Loucy (cell line): ENCODE measurements around the gene KLKB1.

Source experiments
- H2AFZ ChIP-seq: fragments of 200-600 bp; sonication (generic); 2 replicates; pipeline ENCODE4 v1.6.0; 2016; ENCODE audit warnings: antibody characterized with exemption, mild to moderate bottlenecking, low read length, moderate library complexity
- H3F3A ChIP-seq: fragments of 200-600 bp; 2 replicates; pipeline ENCODE4 v1.6.0; 2016; ENCODE audit warnings: antibody characterized with exemption, low read depth, mild to moderate bottlenecking
- H3K27me3 ChIP-seq: fragments of 200-600 bp; sonication (generic); 2 replicates; pipeline ENCODE4 v1.6.1; 2014; ENCODE audit warnings: low read length, mild to moderate bottlenecking; ENCODE audit not compliant: insufficient read depth, poor library complexity, severe bottlenecking
- H3K36me3 ChIP-seq: fragments of 200-600 bp; sonication (generic); 2 replicates; pipeline ENCODE4 v1.6.1; 2016; ENCODE audit warnings: low read length; ENCODE audit not compliant: insufficient read depth
- H3K4me1 ChIP-seq: fragments of 200-600 bp; sonication (generic); 2 replicates; pipeline ENCODE4 v1.5.1; 2014; ENCODE audit warnings: low read length, mild to moderate bottlenecking; ENCODE audit not compliant: insufficient read depth, poor library complexity, severe bottlenecking
- H3K4me2 ChIP-seq: fragments of 200-600 bp; sonication (generic); 2 replicates; pipeline ENCODE4 v1.6.0; 2014; ENCODE audit warnings: antibody characterized with exemption, low read length, low read depth, mild to moderate bottlenecking; ENCODE audit not compliant: poor library complexity, severe bottlenecking
- H3K4me3 ChIP-seq: fragments of 200-600 bp; sonication (generic); 2 replicates; pipeline ENCODE4 v1.5.1; 2014; ENCODE audit warnings: low read length, mild to moderate bottlenecking, mixed read lengths; ENCODE audit not compliant: poor library complexity, severe bottlenecking
- H3K79me2 ChIP-seq: fragments of 200-600 bp; sonication (generic); 2 replicates; pipeline ENCODE4 v1.6.1; 2014; ENCODE audit warnings: low read length; ENCODE audit not compliant: insufficient read depth
- H3K9ac ChIP-seq: fragments of 200-600 bp; sonication (generic); 2 replicates; pipeline ENCODE4 v1.6.0; 2014; ENCODE audit warnings: mild to moderate bottlenecking, low read depth, low read length, moderate library complexity; ENCODE audit not compliant: poor library complexity, severe bottlenecking
- H3K9me2 ChIP-seq: fragments of 200-600 bp; sonication (generic); replicated peaks from 2 replicates; pipeline ENCODE4 v1.6.1; 2016; ENCODE audit warnings: low read depth, low read length, mixed read lengths
- H3K9me3 ChIP-seq: fragments of 200-600 bp; sonication (generic); 2 replicates; pipeline ENCODE4 v1.6.1; 2014; ENCODE audit warnings: mild to moderate bottlenecking, antibody characterized with exemption, low read length, low read depth; ENCODE audit not compliant: insufficient read depth
- H4K20me1 ChIP-seq: fragments of 200-600 bp; sonication (generic); 2 replicates; pipeline ENCODE4 v1.6.0; 2014; ENCODE audit warnings: antibody characterized with exemption, low read length, mild to moderate bottlenecking; ENCODE audit not compliant: insufficient read depth, poor library complexity, severe bottlenecking
- CTCF ChIP-seq: fragments of 200-600 bp; sonication (generic); conservative IDR thresholded peaks from 2 replicates; pipeline ENCODE4 v1.5.1; 2014; ENCODE audit warnings: mild to moderate bottlenecking, antibody characterized with exemption, low read length
- EZH2phosphoT487 ChIP-seq: fragments of 200-600 bp; IDR thresholded peaks from 2 replicates; pipeline ENCODE4 v1.6.1; 2018; ENCODE audit warnings: antibody characterized with exemption, mild to moderate bottlenecking, moderate library complexity, borderline replicate concordance

The KLKB1 gene

GRCh38 chr4:186255122-186255521 lies 27.8 kb downstream of the KLKB1 start:
- Histone ChIP-seq H3F3A (no peaks in the 10 kb centered on the region), H4K20me1 (no peaks in the 10 kb centered on the region), H3K9me2 (no peaks in the 10 kb centered on the region), H3K9me3 (no peaks in the 10 kb centered on the region), H3K27me3 (no peaks in the 10 kb centered on the region), H3K4me2 (no peak overlapping the region), H3K79me2 (no peaks in the 10 kb centered on the region), H2AFZ (no peak overlapping the region), H3K4me1 (no peaks in the 10 kb centered on the region), H3K9ac (no peak overlapping the region), H3K36me3 (no peaks in the 10 kb centered on the region), H3K4me3 (no peak overlapping the region)
- TF ChIP-seq EZH2phosphoT487 (no peak), CTCF (no peak)

- TF ChIP-seq CTCF: no peak
- TF ChIP-seq EZH2phosphoT487: no peak
Observed at GRCh38 chr4:186258216-186258811, 31.0 kb downstream of the KLKB1 start.

GRCh38 chr4:186260117-186260503 lies 32.8 kb downstream of the KLKB1 start:
- H3K79me2 ChIP-seq: no peaks in the 10 kb centered on the region
- H2AFZ ChIP-seq: no peak overlapping the region
- no peaks in the 10 kb centered on the region for H3F3A ChIP-seq
- H3K9ac ChIP-seq: no peak overlapping the region
- no peak overlapping the region for H3K4me2 ChIP-seq
- H3K9me2 ChIP-seq: no peaks in the 10 kb centered on the region
- no peak overlapping the region for H3K4me3 ChIP-seq
- no peaks in the 10 kb centered on the region for H3K36me3 ChIP-seq
- H3K27me3 ChIP-seq: no peaks in the 10 kb centered on the region
- no peaks in the 10 kb centered on the region for H4K20me1 ChIP-seq
- no peaks in the 10 kb centered on the region for H3K4me1 ChIP-seq
- no peaks in the 10 kb centered on the region; the same call in 1 of the 2 replicates for H3K9me3 ChIP-seq
- no peak for TF ChIP-seq CTCF
- no peak for TF ChIP-seq EZH2phosphoT487

More at GRCh38 chr4:186258216-186258811, 31.0 kb downstream of the KLKB1 start:
- no peak overlapping the region for H3K9ac ChIP-seq
- no peak overlapping the region for H2AFZ ChIP-seq
- H3K4me2 ChIP-seq: no peak overlapping the region
- no peaks in the 10 kb centered on the region for H3K36me3 ChIP-seq
- H3K4me3 ChIP-seq: no peak overlapping the region
- no peaks in the 10 kb centered on the region for H3F3A ChIP-seq
- H3K4me1 ChIP-seq: no peaks in the 10 kb centered on the region
- H3K9me2 ChIP-seq: no peaks in the 10 kb centered on the region
- H3K79me2 ChIP-seq: no peaks in the 10 kb centered on the region
- no peaks in the 10 kb centered on the region for H3K27me3 ChIP-seq
- no peaks in the 10 kb centered on the region for H4K20me1 ChIP-seq
- no peaks in the 10 kb centered on the region; the same call in 1 of the 2 replicates for H3K9me3 ChIP-seq
